A549 (cell line): ENCODE data around the gene SCNN1B. TPM values are rescaled to one million over a fixed set of nuclear protein-coding genes. Genes with fewer than 3 reads are reported as not detected.

Source experiments
- ATAC-seq, 2 experiments: fragments of 200-7000 bp in 1 of 2; fragments of >200 bp in 1 of 2; cut with Nextera tagmentation in 1 of 2; cut with Tn5 transposase in 1 of 2; 3 replicates each; pipeline versions ENCODE4 v1.8.0 to v1.9.1; 2018 to 2020; ENCODE audit warnings: mild to moderate bottlenecking in 1 of 2, moderate library complexity in 1 of 2
- CTCF ChIA-PET: fragments of 300-600 bp; sonication (Branson Sonifier 250); formaldehyde crosslinking; extraction: SDS; loops from one replicate; lab custom pipeline; 2021; ENCODE audit warnings: antibody characterized with exemption, inconsistent platforms; lab: Yijun Ruan, JAX
- POLR2A ChIA-PET: fragments of 350-600 bp; formaldehyde crosslinking; extraction: SDS; loops from one replicate; lab custom pipeline; 2021; ENCODE audit warnings: antibody characterized with exemption, inconsistent platforms; lab: Yijun Ruan, JAX
- DNase-seq, 2 experiments: peaks; one replicate each; pipeline versions ENCODE4 v3.0.0 to v3.0.0-alpha.2; 2011 to 2016; ENCODE audit warnings: low read depth in 1 of 2, low spot score in 1 of 2
- FAIRE-seq: peaks from 2 replicates; lab custom pipeline; 2011; peaks lifted over from hg19 to GRCh38; lab: Jason Lieb, UNC
- H3K27ac ChIP-seq, 2 experiments: fragments of >200 bp; sonication (Bioruptor Twin); formaldehyde crosslinking; 3 replicates each; pipeline ENCODE4 v1.5.1; 2016 to 2017
- H3K4me1 ChIP-seq: fragments of >200 bp; sonication (Bioruptor Twin); formaldehyde crosslinking; 3 replicates; pipeline ENCODE4 v1.6.1; 2016
- H3K4me2 ChIP-seq: fragments of >200 bp; sonication (Bioruptor Twin); formaldehyde crosslinking; 3 replicates; pipeline ENCODE4 v1.6.1; 2016
- H3K4me3 ChIP-seq: fragments of >200 bp; sonication (Bioruptor Twin); formaldehyde crosslinking; 3 replicates; pipeline ENCODE4 v1.5.1; 2016
- H3K9me3 ChIP-seq: fragments of >200 bp; sonication (Bioruptor Twin); formaldehyde crosslinking; 3 replicates; pipeline ENCODE4 v1.6.1; 2016
- ATOH8 ChIP-seq: fragments of 250-450 bp; sonication (Bioruptor Pico); IDR thresholded peaks from 2 replicates; pipeline ENCODE4 v1.5.0; 2020; ENCODE audit warnings: low read depth, mild to moderate bottlenecking, moderate library complexity
- BCL3 ChIP-seq: fragments of >200 bp; sonication (Bioruptor Twin); formaldehyde crosslinking; IDR thresholded peaks from 3 replicates; pipeline ENCODE4 v1.6.1; 2016
- BHLHE40 ChIP-seq: IDR thresholded peaks from 2 replicates; pipeline ENCODE4 v1.6.1; 2012; ENCODE audit warnings: low read depth, low read length, inconsistent platforms
- CBX2 ChIP-seq: fragments of 200-600 bp; sonication (generic); IDR thresholded peaks from 2 replicates; pipeline ENCODE4 v1.6.1; 2016; ENCODE audit warnings: low read depth, mild to moderate bottlenecking, borderline replicate concordance
- EHF ChIP-seq: fragments of 250-450 bp; sonication (Bioruptor Pico); IDR thresholded peaks from 2 replicates; pipeline ENCODE4 v1.5.0; 2020; ENCODE audit warnings: mild to moderate bottlenecking
- EHMT2 ChIP-seq: fragments of 200-600 bp; sonication (generic); IDR thresholded peaks from 2 replicates; pipeline ENCODE4 v1.6.1; 2016; ENCODE audit warnings: antibody characterized with exemption, low read depth, mild to moderate bottlenecking, moderate library complexity
- ESRRA ChIP-seq: fragments of 150-350 bp; IDR thresholded peaks from 2 replicates; pipeline ENCODE4 v1.6.1; 2014; ENCODE audit warnings: mild to moderate bottlenecking, low read length, borderline replicate concordance
- FOSB ChIP-seq: fragments of 250-450 bp; sonication (Bioruptor Pico); IDR thresholded peaks from 2 replicates; pipeline ENCODE4 v1.5.0; 2020; ENCODE audit warnings: mild to moderate bottlenecking, moderate library complexity
- GATA3 ChIP-seq: IDR thresholded peaks from 2 replicates; pipeline ENCODE4 v1.6.1; 2012; ENCODE audit warnings: borderline replicate concordance
- HEYL ChIP-seq: fragments of 250-450 bp; sonication (Bioruptor Pico); IDR thresholded peaks from 2 replicates; pipeline ENCODE4 v1.8.0; 2021; ENCODE audit warnings: mild to moderate bottlenecking, moderate library complexity
- HOXA7 ChIP-seq: fragments of 250-450 bp; sonication (Bioruptor Pico); IDR thresholded peaks from 2 replicates; pipeline ENCODE4 v1.5.0; 2020; ENCODE audit warnings: mild to moderate bottlenecking, moderate library complexity
- HOXB13 ChIP-seq: fragments of 250-450 bp; sonication (Bioruptor Pico); IDR thresholded peaks from 2 replicates; pipeline ENCODE4 v1.5.0; 2020; ENCODE audit warnings: low read depth, mild to moderate bottlenecking, moderate library complexity
- JUNB ChIP-seq: fragments of >200 bp; sonication (Bioruptor Twin); formaldehyde crosslinking; IDR thresholded peaks from 2 replicates; pipeline ENCODE4 v1.6.1; 2016
- MAFK ChIP-seq: fragments of 450-650 bp; IDR thresholded peaks from 2 replicates; pipeline ENCODE4 v1.6.1; 2014; ENCODE audit not compliant: partially characterized antibody
- NFE2L2 ChIP-seq: fragments of 150-350 bp; conservative IDR thresholded peaks from 2 replicates; pipeline ENCODE4 v1.6.1; 2014; ENCODE audit warnings: low read length
- RCOR1 ChIP-seq: fragments of 150-350 bp; IDR thresholded peaks from 2 replicates; pipeline ENCODE4 v1.6.1; 2014; ENCODE audit warnings: antibody characterized with exemption, low read length, low read depth
- REST ChIP-seq: fragments of 200-600 bp; sonication (generic); IDR thresholded peaks from 2 replicates; pipeline ENCODE4 v1.6.1; 2016; ENCODE audit warnings: antibody characterized with exemption, mild to moderate bottlenecking, moderate library complexity
- RFX5 ChIP-seq: fragments of 450-650 bp; IDR thresholded peaks from 2 replicates; pipeline ENCODE4 v1.7.1; 2014; ENCODE audit warnings: antibody characterized with exemption, mild to moderate bottlenecking, moderate library complexity
- RNF2 ChIP-seq: fragments of 200-600 bp; sonication (generic); IDR thresholded peaks from 2 replicates; pipeline ENCODE4 v1.6.1; 2016; ENCODE audit warnings: low read depth, mild to moderate bottlenecking, antibody characterized with exemption, moderate library complexity, borderline replicate concordance
- SREBF2 ChIP-seq: fragments of 450-650 bp; IDR thresholded peaks from 2 replicates; pipeline ENCODE4 v1.6.1; 2014; ENCODE audit warnings: mild to moderate bottlenecking, moderate library complexity
- TFCP2L1 ChIP-seq: fragments of 250-450 bp; sonication (Bioruptor Pico); IDR thresholded peaks from 2 replicates; pipeline ENCODE4 v1.5.0; 2021; ENCODE audit warnings: mild to moderate bottlenecking
- USF2 ChIP-seq: fragments of 450-650 bp; IDR thresholded peaks from 2 replicates; pipeline ENCODE4 v1.6.1; 2014; ENCODE audit warnings: antibody characterized with exemption
- ZNF302 ChIP-seq: fragments of 250-450 bp; sonication (Bioruptor Pico); IDR thresholded peaks from 2 replicates; pipeline ENCODE4 v1.9.0; 2021; ENCODE audit warnings: inconsistent platforms, mild to moderate bottlenecking, moderate library complexity
- ZSCAN20 ChIP-seq: fragments of 250-450 bp; sonication (Bioruptor Pico); IDR thresholded peaks from 2 replicates; pipeline ENCODE4 v1.8.0; 2022; ENCODE audit warnings: mild to moderate bottlenecking, moderate library complexity
- WGBS: methylation state at CpG from one replicate; pipeline ENCODE4 v1.1.6; 2017; ENCODE audit errors: missing lambda C conversion rate; 5-methylcytosine and 5-hydroxymethylcytosine counted together
- polyA plus RNA-seq, 4 experiments: library from polyadenylated mRNA; depleted of rRNA in 3 of 4; stranded (reverse); fragments of >200 nt; fragmentation: RNase III in 1 of 4; extraction: RNeasy Plus Mini Kit Qiagen cat#74134 plus additional on column Dnase treatment in 1 of 4; gene quantifications; 2 replicates in 3 of 4; 3 replicates in 1 of 4; pipeline ENCODE4 v1.2.3, GENCODE V29; 2011 to 2017

Gene SCNN1B
- polyA plus RNA-seq, 2 of the 4 experiments (the other 2 are of a cell fraction): 0.25 TPM; not detected in 1

DNA sequence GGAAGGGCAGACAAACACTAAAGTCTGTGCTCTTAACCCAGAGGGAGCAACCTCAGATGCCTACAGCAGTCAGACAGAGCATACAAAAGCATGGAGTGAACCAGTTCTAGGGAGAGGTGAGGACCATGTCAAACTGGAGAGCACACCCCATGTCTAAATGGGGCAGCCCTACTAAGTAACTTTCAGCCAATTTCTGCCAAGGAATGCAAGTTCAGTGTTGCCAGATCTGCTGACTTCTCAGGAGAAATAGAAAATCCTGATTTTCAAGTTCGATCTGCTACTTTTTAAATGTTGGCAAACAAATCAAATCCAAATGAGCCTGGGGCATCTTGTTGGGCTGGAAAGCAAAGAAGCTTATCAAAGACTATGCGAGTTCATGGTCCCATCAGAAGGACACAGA is 17.5 kb upstream of the SCNN1B start:
- FAIRE-seq: no peak

GRCh38 chr16:23286131-23286532 is 16.0 kb upstream of the SCNN1B start:
- ChIA-PET POLR2A (no interaction called here), CTCF (interaction anchor here (0.6 to 1.1 kb wide), 5 partner anchors 10 to 154 kb away, joined by 3 to 4 read pairs (median 3); no protein-coding TSS in a partner anchor)
- no peaks in the 10 kb centered on the region for H3K9me3 ChIP-seq
- 27% methylated on average over 4 of the region's 4 CpGs for WGBS
- H3K4me2 ChIP-seq: no peak overlapping the region
- no peak overlapping the region for H3K27ac ChIP-seq
- ATAC-seq: no peak
- H3K4me3 ChIP-seq: no peak overlapping the region
- TF ChIP-seq RCOR1 (no peak), GATA3 (no peak), NFE2L2 (no peak), CBX2 (no peak), REST (no peak), USF2 (no peak), BHLHE40 (no peak), RFX5 (no peak), JUNB (no peak), FOSB (CRISPR knock-in tag) (no peak), SREBF2 (no peak), HEYL (no peak), BCL3 (no peak), TFCP2L1 (CRISPR knock-in tag) (no peak)
- DNase-seq: no peak
- FAIRE-seq: peak; percentile 7
- H3K4me1 ChIP-seq: no peaks in the 10 kb centered on the region

More for the DNA sequence above, 17.5 kb upstream of the SCNN1B start:
- Histone ChIP-seq H3K4me2 (no peak overlapping the region), H3K4me1 (no peaks in the 10 kb centered on the region), H3K4me3 (no peak overlapping the region), H3K9me3 (no peaks in the 10 kb centered on the region), H3K27ac (no peak overlapping the region)
- TF ChIP-seq EHMT2 (no peak), ESRRA (no peak), RNF2 (no peak), ATOH8 (CRISPR knock-in tag) (no peak), ZNF302 (CRISPR knock-in tag) (no peak), HOXA7 (CRISPR knock-in tag) (no peak), EHF (CRISPR knock-in tag) (no peak), ZSCAN20 (CRISPR knock-in tag) (no peak), HOXB13 (CRISPR knock-in tag) (no peak), MAFK (no peak), TFCP2L1 (CRISPR knock-in tag) (no peak), HEYL (no peak)
- POLR2A ChIA-PET: interaction anchor here (0.6 kb wide), 1 partner anchor 22 kb away, joined by 3 read pairs; no protein-coding TSS in a partner anchor
- DNase-seq (no peak), ATAC-seq (no peak)
- WGBS: 33% methylated on average over 2 of the region's 2 CpGs
- CTCF ChIA-PET: interaction anchor here (1.5 kb wide), 1 partner anchor 18 kb away, joined by 3 read pairs; the partner anchor contains the start of gene SCNN1B
